Ishikawa (cell line): ENCODE data around the gene ANKRD13A.

ENCODE experiments used
- CEBPB ChIP-seq: IDR thresholded peaks from 2 replicates; pipeline ENCODE4 v1.6.1; 2012
- CREB1 ChIP-seq: IDR thresholded peaks from 2 replicates; pipeline ENCODE4 v1.6.1; 2012; ENCODE audit warnings: low read depth
- EGR1 ChIP-seq: IDR thresholded peaks from 2 replicates; pipeline ENCODE4 v1.6.1; 2012
- RAD21 ChIP-seq: IDR thresholded peaks from 2 replicates; pipeline ENCODE4 v1.6.1; 2012; ENCODE audit warnings: low read depth
- REST ChIP-seq: IDR thresholded peaks from 2 replicates; pipeline ENCODE4 v1.6.1; 2012; ENCODE audit warnings: low read depth, mild to moderate bottlenecking
- TAF1 ChIP-seq: IDR thresholded peaks from 2 replicates; pipeline ENCODE4 v1.6.1; 2012; ENCODE audit warnings: low read depth, mild to moderate bottlenecking
- TCF12 ChIP-seq: IDR thresholded peaks from 2 replicates; pipeline ENCODE4 v1.6.1; 2012; ENCODE audit warnings: low read depth
- TEAD4 ChIP-seq: IDR thresholded peaks from 2 replicates; pipeline ENCODE4 v1.6.1; 2012
- USF1 ChIP-seq: IDR thresholded peaks from 2 replicates; pipeline ENCODE4 v1.6.1; 2012
- YY1 ChIP-seq: IDR thresholded peaks from 2 replicates; pipeline ENCODE4 v1.6.1; 2012; ENCODE audit warnings: low read depth

GRCh38 chr12:110065540-110065939 lies 66.3 kb downstream of the ANKRD13A start:
- TF ChIP-seq CREB1 (no peak), TCF12 (no peak), REST (no peak), CEBPB (no peak), TAF1 (no peak), YY1 (no peak), USF1 (no peak), RAD21 (no peak), TEAD4 (no peak), EGR1 (no peak)
